GM21786 (cell line): Measurements from ENCODE around the gene USP16.

Experiments used
- ATAC-seq: cut with Tn5 transposase; IDR thresholded peaks from one replicate; pipeline ENCODE4 v1.9.1; 2021; ENCODE audit not compliant: unreplicated experiment

Gene USP16

GRCh38 chr21:29082046-29082815, 57.8 kb downstream of the USP16 start:
- ATAC-seq, result no peak

GRCh38 chr21:29083306-29083705, 58.8 kb downstream of the USP16 start:
- ATAC-seq, result no peak

- ATAC-seq, result no peak
Measured at GRCh38 chr21:29084372-29084771, 59.9 kb downstream of the USP16 start.

GRCh38 chr21:29085106-29085752, 60.8 kb downstream of the USP16 start:
- ATAC-seq, result no peak

GRCh38 chr21:29091033-29091432, 66.6 kb downstream of the USP16 start:
- no peak for ATAC-seq

GRCh38 chr21:29092102-29092959, 67.9 kb downstream of the USP16 start:
- no peak for ATAC-seq

GRCh38 chr21:29096218-29097015, 71.9 kb downstream of the USP16 start:
- no peak for ATAC-seq

GRCh38 chr21:29098156-29098555, 73.7 kb downstream of the USP16 start:
- no peak for ATAC-seq

- no peak for ATAC-seq
Measured at GRCh38 chr21:29102791-29103257, 78.4 kb downstream of the USP16 start.
